Esophagus muscularis mucosa (tissue), 4 donors: ENCODE measurements around the gene NBEA. TPM values are rescaled to one million over a fixed set of nuclear protein-coding genes. Genes with fewer than 3 reads are reported as not detected.

Source experiments
- DNase-seq: peaks from one replicate; pipeline ENCODE4 v3.0.0-alpha.2; 2017; ENCODE audit errors: extremely low spot score
- H3K27ac ChIP-seq, 4 donors: fragments of 200-600 bp; sonication (generic); replicated peaks in 1 of 4; 1 replicate in 3 of 4; 2 replicates in 1 of 4; pipeline ENCODE4 v1.5.1; 2016 to 2019; ENCODE audit warnings: mild to moderate bottlenecking in 1 of 4
- H3K27me3 ChIP-seq, 4 donors: fragments of 200-600 bp; sonication (generic); one replicate each; pipeline versions ENCODE4 v1.5.1 to v1.6.0; 2016 to 2019
- H3K36me3 ChIP-seq, 4 donors: fragments of 200-600 bp; sonication (generic); one replicate each; pipeline ENCODE4 v1.5.1; 2016 to 2019
- H3K4me1 ChIP-seq, 4 donors: fragments of 200-600 bp; sonication (generic); one replicate each; pipeline ENCODE4 v1.5.1; 2016 to 2019
- H3K4me3 ChIP-seq, 4 donors: fragments of 200-600 bp; sonication (generic); 1 replicate in 2 of 4; 2 replicates in 2 of 4; pipeline ENCODE4 v1.5.1; 2016 to 2019; ENCODE audit warnings: mild to moderate bottlenecking in 4 of 4, moderate library complexity in 1 of 4
- H3K9me3 ChIP-seq, 4 donors: fragments of 200-600 bp; sonication (generic); 1 replicate in 3 of 4; 2 replicates in 1 of 4; pipeline ENCODE4 v1.5.1; 2016 to 2019
- CTCF ChIP-seq, 3 experiments: fragments of 200-600 bp in 2 of 3; fragments of 450-650 bp in 1 of 3; sonication (generic) in 2 of 3; IDR thresholded peaks; one replicate each; pipeline ENCODE4 v1.5.1; 2017 to 2019; ENCODE audit warnings: antibody characterized with exemption in 3 of 3, mild to moderate bottlenecking in 2 of 3, moderate library complexity in 1 of 3
- EP300 ChIP-seq: sonication (generic); formaldehyde crosslinking; IDR thresholded peaks from one replicate; pipeline ENCODE4 v1.6.1; 2017; ENCODE audit warnings: antibody characterized with exemption
- POLR2A ChIP-seq: fragments of 450-650 bp; IDR thresholded peaks from one replicate; pipeline ENCODE4 v1.6.1; 2017; ENCODE audit warnings: antibody characterized with exemption, moderate library complexity, mild to moderate bottlenecking, low read depth
- POLR2AphosphoS5 ChIP-seq, 2 donors: sonication (generic); formaldehyde crosslinking; IDR thresholded peaks; one replicate each; pipeline ENCODE4 v1.6.1; 2017; ENCODE audit warnings: antibody characterized with exemption in 2 of 2
- WGBS: methylation state at CpG from one replicate; pipeline ENCODE4 v1.1.5; 2018; 5-methylcytosine and 5-hydroxymethylcytosine counted together
- intact Hi-C: fragments of 100-400 bp; cut with DNase I; formaldehyde crosslinking; loops from one replicate; pipeline ENCODE4 v1.15.1; 2023
- total RNA-seq, 4 donors: library from RNA; depleted of rRNA; stranded (reverse); fragments of >200 nt; gene quantifications; one replicate each; pipeline versions ENCODE4 v1.1.0 to v1.2.1, GENCODE V29; 2016

The NBEA gene
- total RNA-seq, 4 donors from 2014 or later: 21.0 to 30.8 (median 25.0) TPM

- TF ChIP-seq POLR2AphosphoS5 (IDR thresholded peaks at IDR 0.05): no peak
- TF ChIP-seq CTCF (IDR thresholded peaks at IDR 0.05): no peak
- Histone ChIP-seq H3K27ac (no peak overlapping the region), H3K27me3 (no peaks in the 10 kb centered on the region), H3K36me3 (no peaks in the 10 kb centered on the region), H3K4me1 (peaks cover 0 to 1% (median 0%) of the 10 kb centered on the region in 4 donors), H3K9me3 (no peaks in the 10 kb centered on the region), H3K4me3 (no peak overlapping the region)
- DNase-seq: no peak
- 80% methylated on average over 5 of the region's 5 CpGs for WGBS
- intact Hi-C loops: no loop called here
These were observed 6.2 kb upstream of the NBEA start for GRCh38 chr13:34935841-34936240.

- peaks cover 7 to 29% (median 23%) of the 10 kb centered on the region in 4 donors for H3K4me1 ChIP-seq
- DNase-seq: no peak
- H3K9me3 ChIP-seq: no peaks in the 10 kb centered on the region
- no peak overlapping the region for H3K27ac ChIP-seq
- intact Hi-C loops: loop anchor here (10.0 kb wide), 1 partner anchor 855 kb away; no protein-coding TSS in a partner anchor
- WGBS: 100% methylated on average over 1 of the region's 1 CpG
- no peaks in the 10 kb centered on the region for H3K36me3 ChIP-seq
- no peak overlapping the region for H3K4me3 ChIP-seq
- no peaks in the 10 kb centered on the region for H3K27me3 ChIP-seq
- TF ChIP-seq POLR2AphosphoS5 (IDR thresholded peaks at IDR 0.05): no peak
- TF ChIP-seq CTCF (IDR thresholded peaks at IDR 0.05): peak in 1 of 3 experiments; percentile 7
- no peak for TF ChIP-seq EP300
- TF ChIP-seq POLR2A: no peak
These were observed 2.3 kb upstream of the NBEA start for GRCh38 chr13:34939771-34940170.

- H3K27ac ChIP-seq: peak overlapping the region; percentile 79 to 92 (median 87)
- H3K4me1 ChIP-seq: peaks cover 11 to 42% (median 34%) of the 10 kb centered on the region in 4 donors
- H3K4me3 ChIP-seq: peak overlapping the region; percentile 84 to 95 (median 92)
- H3K9me3 ChIP-seq: no peaks in the 10 kb centered on the region
- DNase-seq: no peak
- no peak for TF ChIP-seq POLR2A
- no peak for TF ChIP-seq CTCF (IDR thresholded peaks at IDR 0.05)
- no peak for TF ChIP-seq EP300
- no peak for TF ChIP-seq POLR2AphosphoS5 (IDR thresholded peaks at IDR 0.05)
- no peaks in the 10 kb centered on the region for H3K36me3 ChIP-seq
- 5% methylated on average over 12 of the region's 13 CpGs for WGBS
- H3K27me3 ChIP-seq: no peaks in the 10 kb centered on the region
- intact Hi-C loops: loop anchor here (10.0 kb wide), 1 partner anchor 853 kb away; no protein-coding TSS in a partner anchor
These were observed 635 bp upstream of the NBEA start for GRCh38 chr13:34941436-34941834.

- peaks cover 11 to 42% (median 34%) of the 10 kb centered on the region in 4 donors for H3K4me1 ChIP-seq
- peak overlapping the region; percentile 84 to 95 (median 92) for H3K4me3 ChIP-seq
- H3K36me3 ChIP-seq: no peaks in the 10 kb centered on the region
- no peaks in the 10 kb centered on the region for H3K9me3 ChIP-seq
- peak overlapping the region; percentile 79 to 92 (median 87) for H3K27ac ChIP-seq
- no peak for TF ChIP-seq POLR2A
- TF ChIP-seq POLR2AphosphoS5 (IDR thresholded peaks at IDR 0.05): peak in 1 of 2 donors; percentile 13
- no peak for DNase-seq
- WGBS: 1% methylated on average over 39 of the region's 62 CpGs
- intact Hi-C loops: loop anchor here (10.0 kb wide), 1 partner anchor 852 kb away; no protein-coding TSS in a partner anchor
- no peaks in the 10 kb centered on the region for H3K27me3 ChIP-seq
These were observed 814 bp downstream of the NBEA start for GRCh38 chr13:34942732-34943435.

GRCh38 chr13:34943436-34944273 lies 1.6 kb downstream of the NBEA start:
- intact Hi-C loops: loop anchor here (10.0 kb wide), 1 partner anchor 851 kb away; no protein-coding TSS in a partner anchor
- 27% methylated on average over 10 of the region's 10 CpGs for WGBS
- H3K36me3 ChIP-seq: no peaks in the 10 kb centered on the region
- no peaks in the 10 kb centered on the region for H3K27me3 ChIP-seq
- no peaks in the 10 kb centered on the region for H3K9me3 ChIP-seq
- no peak for TF ChIP-seq CTCF (IDR thresholded peaks at IDR 0.05)
- TF ChIP-seq POLR2AphosphoS5 (IDR thresholded peaks at IDR 0.05): no peak
- TF ChIP-seq POLR2A: no peak
- no peak for TF ChIP-seq EP300
- peak overlapping the region; percentile 84 to 95 (median 92) for H3K4me3 ChIP-seq
- DNase-seq: no peak
- peaks cover 11 to 42% (median 34%) of the 10 kb centered on the region in 4 donors for H3K4me1 ChIP-seq
- peak overlapping the region; percentile 79 to 92 (median 87) for H3K27ac ChIP-seq
